Measurements from ENCODE around the gene PAM16. TPM values are rescaled to one million over a fixed set of nuclear protein-coding genes. Genes with fewer than 3 reads are reported as not detected.

The PAM16 gene
- total and polyA plus RNA-seq, 2 experiments from 2014 or later: 33.0 to 78.9 TPM

DNA sequence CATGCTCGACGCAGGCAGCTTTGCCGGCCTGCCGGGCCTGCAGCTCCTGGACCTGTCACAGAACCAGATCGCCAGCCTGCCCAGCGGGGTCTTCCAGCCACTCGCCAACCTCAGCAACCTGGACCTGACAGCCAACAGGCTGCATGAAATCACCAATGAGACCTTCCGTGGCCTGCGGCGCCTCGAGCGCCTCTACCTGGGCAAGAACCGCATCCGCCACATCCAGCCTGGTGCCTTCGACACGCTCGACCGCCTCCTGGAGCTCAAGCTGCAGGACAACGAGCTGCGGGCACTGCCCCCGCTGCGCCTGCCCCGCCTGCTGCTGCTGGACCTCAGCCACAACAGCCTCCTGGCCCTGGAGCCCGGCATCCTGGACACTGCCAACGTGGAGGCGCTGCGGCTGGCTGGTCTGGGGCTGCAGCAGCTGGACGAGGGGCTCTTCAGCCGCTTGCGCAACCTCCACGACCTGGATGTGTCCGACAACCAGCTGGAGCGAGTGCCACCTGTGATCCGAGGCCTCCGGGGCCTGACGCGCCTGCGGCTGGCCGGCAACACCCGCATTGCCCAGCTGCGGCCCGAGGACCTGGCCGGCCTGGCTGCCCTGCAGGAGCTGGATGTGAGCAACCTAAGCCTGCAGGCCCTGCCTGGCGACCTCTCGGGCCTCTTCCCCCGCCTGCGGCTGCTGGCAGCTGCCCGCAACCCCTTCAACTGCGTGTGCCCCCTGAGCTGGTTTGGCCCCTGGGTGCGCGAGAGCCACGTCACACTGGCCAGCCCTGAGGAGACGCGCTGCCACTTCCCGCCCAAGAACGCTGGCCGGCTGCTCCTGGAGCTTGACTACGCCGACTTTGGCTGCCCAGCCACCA, 30.2 kb upstream of the PAM16 start:
- H3K4me2 ChIP-seq (ENCODE audit: unreplicated experiment): no peak overlapping the region
- no peaks in the 10 kb centered on the region for H3K27me3 ChIP-seq (replicated peaks; ENCODE audit: insufficient read depth)
- peaks cover 72% of the 10 kb centered on the region for H3K4me1 ChIP-seq (ENCODE audit: insufficient read depth)
- peak overlapping the region; percentile 100 for H3K27ac ChIP-seq
- H3K4me3 ChIP-seq: no peak overlapping the region
- 87 to 90% methylated on average over 40 to 55 of the region's 59 CpGs for WGBS, 2 experiments (ENCODE audit: low coverage in 1 of 2, low lambda C conversion rate in 2 of 2, missing lambda C conversion rate in 2 of 2)
- in situ Hi-C loops (cut with MboI): no loop called here
- H2AFZ ChIP-seq: no peak overlapping the region
- TF ChIP-seq EZH2phosphoT487 (IDR thresholded peaks at IDR 0.05; ENCODE audit: insufficient read depth, low read depth): no peak
- no peak for TF ChIP-seq EZH2 (IDR thresholded peaks at IDR 0.05; ENCODE audit: insufficient read depth, poor library complexity, severe bottlenecking)
- peaks cover 7% of the 10 kb centered on the region; the same call in 1 of the 2 replicates for H3K36me3 ChIP-seq (ENCODE audit: low read depth)
- H3F3A ChIP-seq (ENCODE audit: insufficient read depth): peaks cover 32% of the 10 kb centered on the region
- DNase-seq: no peak
- H3K9me3 ChIP-seq (ENCODE audit: low read depth): no peaks in the 10 kb centered on the region
- H3K9me2 ChIP-seq (ENCODE audit: insufficient read depth): no peaks in the 10 kb centered on the region
- H3K9ac ChIP-seq: no peak overlapping the region
- H3K79me2 ChIP-seq (ENCODE audit: insufficient read depth): peaks cover 53% of the 10 kb centered on the region
- H4K20me1 ChIP-seq (ENCODE audit: insufficient read depth): no peaks in the 10 kb centered on the region

DNA sequence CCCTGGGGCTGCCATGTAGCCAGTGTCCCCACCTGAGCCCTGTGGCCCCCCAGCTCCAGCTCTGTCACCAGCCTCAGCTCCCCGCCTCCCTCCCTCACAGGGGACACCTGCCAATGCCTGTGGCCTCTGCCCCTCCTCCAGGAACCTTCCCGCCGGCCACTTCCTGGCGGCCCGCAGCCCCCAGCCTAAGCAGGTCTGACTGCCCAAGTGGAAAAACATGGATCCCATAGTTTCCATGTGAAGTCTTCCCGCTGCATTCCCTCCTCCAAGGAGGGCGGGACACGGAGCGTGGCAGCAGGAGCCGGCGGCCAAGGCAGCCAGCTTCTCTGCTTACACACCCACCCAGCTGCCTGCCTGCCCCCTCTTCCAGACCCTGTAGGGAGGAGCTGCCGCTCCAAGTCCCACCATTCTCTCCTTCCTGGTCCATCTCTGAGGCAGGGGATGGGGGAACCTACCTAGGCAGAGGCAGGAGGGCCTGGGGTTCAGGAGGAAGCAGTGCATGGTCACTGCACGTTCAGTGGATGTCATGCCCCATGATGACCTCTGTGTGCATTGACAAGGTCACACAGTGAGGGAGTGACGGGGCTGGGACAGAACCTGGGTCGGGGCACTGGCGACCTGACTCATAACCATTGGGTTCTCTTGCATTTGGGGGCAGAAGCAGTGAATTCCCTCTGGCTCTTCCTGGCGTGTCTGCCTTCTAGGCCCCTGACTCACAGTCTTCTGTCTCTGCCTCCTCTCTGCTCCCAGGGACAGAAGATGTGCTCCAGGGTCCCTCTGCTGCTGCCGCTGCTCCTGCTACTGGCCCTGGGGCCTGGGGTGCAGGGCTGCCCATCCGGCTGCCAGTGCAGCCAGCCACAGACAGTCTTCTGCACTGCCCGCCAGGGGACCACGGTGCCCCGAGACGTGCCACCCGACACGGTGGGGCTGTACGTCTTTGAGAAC, 29.3 kb upstream of the PAM16 start:
- Histone ChIP-seq H2AFZ (no peak overlapping the region), H3K4me2 (ENCODE audit: unreplicated experiment) (no peak overlapping the region), H3K9ac (peak overlapping the region; percentile 41), H4K20me1 (ENCODE audit: insufficient read depth) (no peaks in the 10 kb centered on the region), H3K4me1 (ENCODE audit: insufficient read depth) (peaks cover 71% of the 10 kb centered on the region), H3K27me3 (replicated peaks; ENCODE audit: insufficient read depth) (no peaks in the 10 kb centered on the region), H3K9me2 (ENCODE audit: insufficient read depth) (no peaks in the 10 kb centered on the region), H3F3A (ENCODE audit: insufficient read depth) (peaks cover 29% of the 10 kb centered on the region), H3K79me2 (ENCODE audit: insufficient read depth) (peaks cover 62% of the 10 kb centered on the region), H3K9me3 (ENCODE audit: low read depth) (no peaks in the 10 kb centered on the region), H3K27ac (peak overlapping the region; percentile 100), H3K4me3 (no peak overlapping the region), H3K36me3 (ENCODE audit: low read depth) (peaks cover 7% of the 10 kb centered on the region; the same call in 1 of the 2 replicates)
- in situ Hi-C loops (cut with MboI): no loop called here
- no peak for TF ChIP-seq EZH2 (IDR thresholded peaks at IDR 0.05; ENCODE audit: insufficient read depth, poor library complexity, severe bottlenecking)
- TF ChIP-seq EZH2phosphoT487 (IDR thresholded peaks at IDR 0.05; ENCODE audit: insufficient read depth, low read depth): no peak
- DNase-seq: peak; percentile 73
- WGBS, 2 experiments (ENCODE audit: low coverage in 1 of 2, low lambda C conversion rate in 2 of 2, missing lambda C conversion rate in 2 of 2): 41 to 51% methylated on average over 20 to 26 of the region's 26 CpGs

DNA sequence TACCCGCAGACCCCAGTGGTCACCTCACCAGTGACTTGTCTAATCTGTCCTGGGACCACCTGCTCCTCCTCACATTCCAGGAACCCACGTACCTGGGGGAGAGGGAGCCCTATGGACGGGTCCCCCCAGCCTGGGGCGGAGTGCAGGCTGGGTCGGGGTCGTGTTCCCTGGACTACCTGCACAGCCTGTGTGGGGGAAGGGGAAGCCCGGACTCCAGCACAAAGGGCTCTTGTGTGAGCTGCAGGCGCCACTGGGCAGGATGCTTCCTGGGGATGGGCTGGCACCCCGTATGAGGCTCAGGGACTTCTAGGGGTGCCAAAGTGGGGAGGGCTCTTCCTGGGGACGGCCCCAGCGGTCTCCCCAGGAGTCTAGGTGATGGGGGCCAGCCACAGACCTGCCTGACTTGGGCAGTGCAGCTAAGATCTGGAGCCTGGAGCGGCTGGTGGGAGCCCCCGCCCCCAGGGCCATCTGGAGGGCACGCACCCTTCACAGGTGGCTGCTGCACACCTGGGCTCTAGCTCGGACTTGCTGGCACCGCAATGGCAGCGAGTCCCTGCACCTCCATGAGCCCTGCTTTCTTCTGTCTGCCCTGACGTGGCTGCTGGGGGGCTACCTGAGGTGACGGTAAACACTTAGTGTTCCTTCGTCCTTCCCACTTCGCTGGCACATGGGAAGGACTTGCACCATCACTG, 28.0 kb upstream of the PAM16 start:
- Histone ChIP-seq H3K9me2 (ENCODE audit: insufficient read depth) (no peaks in the 10 kb centered on the region), H2AFZ (no peak overlapping the region), H3K4me2 (ENCODE audit: unreplicated experiment) (no peak overlapping the region), H3K9ac (peak overlapping the region; percentile 99), H3K27me3 (replicated peaks; ENCODE audit: insufficient read depth) (no peaks in the 10 kb centered on the region), H3F3A (ENCODE audit: insufficient read depth) (peaks cover 32% of the 10 kb centered on the region), H3K4me3 (no peak overlapping the region), H3K36me3 (ENCODE audit: low read depth) (peaks cover 7% of the 10 kb centered on the region; the same call in 1 of the 2 replicates), H3K4me1 (ENCODE audit: insufficient read depth) (peaks cover 72% of the 10 kb centered on the region), H3K9me3 (ENCODE audit: low read depth) (no peaks in the 10 kb centered on the region), H4K20me1 (ENCODE audit: insufficient read depth) (no peaks in the 10 kb centered on the region), H3K27ac (peak overlapping the region; percentile 100), H3K79me2 (ENCODE audit: insufficient read depth) (peaks cover 75% of the 10 kb centered on the region)
- TF ChIP-seq EZH2phosphoT487 (IDR thresholded peaks at IDR 0.05; ENCODE audit: insufficient read depth, low read depth) (no peak), EZH2 (IDR thresholded peaks at IDR 0.05; ENCODE audit: insufficient read depth, poor library complexity, severe bottlenecking) (no peak)
- no peak for DNase-seq
- in situ Hi-C loops (cut with MboI): no loop called here
- 85% methylated on average over 18 to 21 of the region's 21 CpGs for WGBS, 2 experiments (ENCODE audit: low coverage in 1 of 2, low lambda C conversion rate in 2 of 2, missing lambda C conversion rate in 2 of 2)

Data from GM23248 (cell line).